GM23338 (cell line): ENCODE data around the gene ABCA4. TPM values are rescaled to one million over a fixed set of nuclear protein-coding genes. Genes with fewer than 3 reads are reported as not detected.
A peak's percentile ranks its signal among the peaks of the same experiment; 100 is the strongest.

Experiments
- ATAC-seq: fragments of 200-7000 bp; cut with Tn5 transposase; 3 replicates; pipeline ENCODE4 v1.9.1; 2020
- DNase-seq: peaks from one replicate; pipeline ENCODE4 v3.0.0-alpha.2; 2015; ENCODE audit warnings: low spot score
- H2AFZ ChIP-seq: fragments of 200-600 bp; sonication (generic); 2 replicates; pipeline ENCODE4 v1.8.0; 2016; ENCODE audit warnings: antibody characterized with exemption, mild to moderate bottlenecking, moderate library complexity
- H3F3A ChIP-seq: fragments of 200-600 bp; sonication (generic); replicated peaks from 2 replicates; pipeline ENCODE4 v1.8.0; 2017; ENCODE audit warnings: antibody characterized with exemption, mixed run types, low read depth
- H3K27ac ChIP-seq: fragments of 200-600 bp; sonication (generic); 2 replicates; pipeline ENCODE4 v1.6.1; 2016; ENCODE audit warnings: low read depth
- H3K27me3 ChIP-seq: fragments of 200-600 bp; sonication (generic); 2 replicates; pipeline ENCODE4 v1.8.0; 2016; ENCODE audit warnings: mild to moderate bottlenecking, mixed run types, moderate library complexity; ENCODE audit not compliant: insufficient read depth
- H3K36me3 ChIP-seq: fragments of 200-600 bp; sonication (generic); 2 replicates; pipeline ENCODE4 v1.8.0; 2016; ENCODE audit warnings: mild to moderate bottlenecking; ENCODE audit not compliant: insufficient read depth
- H3K4me1 ChIP-seq: fragments of 200-600 bp; sonication (generic); 2 replicates; pipeline ENCODE4 v1.8.0; 2016; ENCODE audit warnings: mild to moderate bottlenecking, moderate library complexity; ENCODE audit not compliant: insufficient read depth
- H3K4me2 ChIP-seq: fragments of 200-600 bp; sonication (generic); 2 replicates; pipeline ENCODE4 v1.7.1; 2017; ENCODE audit warnings: mixed run types
- H3K4me3 ChIP-seq: fragments of 200-600 bp; sonication (generic); 2 replicates; pipeline ENCODE4 v1.6.1; 2016; ENCODE audit warnings: mixed run types
- H3K79me2 ChIP-seq: fragments of 200-600 bp; sonication (generic); replicated peaks from 2 replicates; pipeline ENCODE4 v1.8.0; 2017; ENCODE audit warnings: mild to moderate bottlenecking; ENCODE audit not compliant: insufficient read depth
- H3K9me2 ChIP-seq: fragments of 200-600 bp; sonication (generic); 2 replicates; pipeline ENCODE4 v1.8.0; 2017; ENCODE audit not compliant: insufficient read depth
- H4K20me1 ChIP-seq: fragments of 200-600 bp; sonication (generic); replicated peaks from 2 replicates; pipeline ENCODE4 v1.8.0; 2017; ENCODE audit warnings: mild to moderate bottlenecking; ENCODE audit not compliant: insufficient read depth
- H3K27ac Mint-ChIP-seq: 2 replicates; pipeline ENCODE4 v1.8.0; 2020; ENCODE audit warnings: inconsistent platforms, mild to moderate bottlenecking, moderate library complexity, mixed read lengths
- H3K27me3 Mint-ChIP-seq: 3 replicates; pipeline ENCODE4 v1.8.0; 2022; ENCODE audit warnings: low read depth, mild to moderate bottlenecking, moderate library complexity, mixed read lengths, inconsistent platforms; ENCODE audit not compliant: insufficient read depth, poor library complexity
- H3K36me3 Mint-ChIP-seq: 3 replicates; pipeline ENCODE4 v1.8.0; 2021; ENCODE audit warnings: low read depth, mild to moderate bottlenecking, inconsistent platforms, moderate library complexity, mixed read lengths
- H3K4me1 Mint-ChIP-seq: 3 replicates; pipeline ENCODE4 v1.8.0; 2020; ENCODE audit warnings: mild to moderate bottlenecking, inconsistent platforms, mixed read lengths
- H3K4me3 Mint-ChIP-seq: 3 replicates; pipeline ENCODE4 v1.8.0; 2021; ENCODE audit warnings: moderate library complexity, mild to moderate bottlenecking, inconsistent platforms, mixed read lengths
- H3K9me3 Mint-ChIP-seq: 3 replicates; pipeline ENCODE4 v1.8.0; 2020; ENCODE audit warnings: moderate library complexity, mild to moderate bottlenecking, inconsistent platforms, mixed read lengths
- CREB1 ChIP-seq: fragments of 250-450 bp; sonication (Bioruptor Pico); IDR thresholded peaks from 2 replicates; pipeline ENCODE4 v1.5.0; 2020; ENCODE audit warnings: low read depth, mild to moderate bottlenecking, moderate library complexity
- ETS1 ChIP-seq: IDR thresholded peaks from 2 replicates; pipeline ENCODE4 v1.6.1; 2016; ENCODE audit warnings: antibody characterized with exemption
- EZH2 ChIP-seq: fragments of 200-600 bp; sonication (generic); IDR thresholded peaks from one replicate; pipeline ENCODE4 v1.8.0; 2017; ENCODE audit warnings: antibody characterized with exemption, mild to moderate bottlenecking, low read depth; ENCODE audit not compliant: unreplicated experiment
- EZH2phosphoT487 ChIP-seq: fragments of 200-600 bp; sonication (generic); IDR thresholded peaks from one replicate; pipeline ENCODE4 v1.8.1; 2018; ENCODE audit warnings: antibody characterized with exemption; ENCODE audit not compliant: unreplicated experiment
- JUNB ChIP-seq: IDR thresholded peaks from one replicate; pipeline ENCODE4 v1.6.1; 2016; ENCODE audit warnings: antibody characterized with exemption; ENCODE audit not compliant: unreplicated experiment
- NANOG ChIP-seq: IDR thresholded peaks from 2 replicates; pipeline ENCODE4 v1.6.1; 2016; ENCODE audit warnings: antibody characterized with exemption, borderline replicate concordance
- POLR2AphosphoS5 ChIP-seq: IDR thresholded peaks from 2 replicates; pipeline ENCODE4 v1.6.1; 2016; ENCODE audit warnings: antibody characterized with exemption, low read depth
- REST ChIP-seq: IDR thresholded peaks from one replicate; pipeline ENCODE4 v1.6.1; 2018; ENCODE audit warnings: antibody characterized with exemption; ENCODE audit not compliant: unreplicated experiment
- STAT1 ChIP-seq: IDR thresholded peaks from one replicate; pipeline ENCODE4 v1.6.1; 2016; ENCODE audit warnings: antibody characterized with exemption; ENCODE audit not compliant: unreplicated experiment
- ZNF114 ChIP-seq: fragments of 250-450 bp; sonication (Bioruptor Pico); IDR thresholded peaks from 2 replicates; pipeline ENCODE4 v1.5.0; 2020; ENCODE audit warnings: mild to moderate bottlenecking, moderate library complexity
- ZNF331 ChIP-seq: fragments of 250-450 bp; sonication (Bioruptor Pico); IDR thresholded peaks from 2 replicates; pipeline ENCODE4 v1.5.0; 2020; ENCODE audit warnings: low read depth, mild to moderate bottlenecking, moderate library complexity
- ZNF462 ChIP-seq: fragments of 250-450 bp; sonication (Bioruptor Pico); IDR thresholded peaks from 2 replicates; pipeline ENCODE4 v1.5.0; 2020; ENCODE audit warnings: mild to moderate bottlenecking, moderate library complexity
- polyA plus RNA-seq: library from polyadenylated mRNA; unstranded; fragments of >200 nt; fragmentation: Nextera tagmentation; extraction: Ambion mirVana; gene quantifications from 2 replicates; pipeline ENCODE4 v1.2.1, GENCODE V29; 2016
- total RNA-seq: library from RNA; depleted of rRNA; stranded (reverse); fragments of >200 nt; shearing (Covaris generic); gene quantifications from 2 replicates; pipeline ENCODE4 v1.2.3, GENCODE V29; 2014

ABCA4 gene
- total and polyA plus RNA-seq, 2 experiments from 2014 or later = not detected

GRCh38 chr1:94043738-94044289, 77.1 kb downstream of the ABCA4 start:
- Mint-ChIP-seq H3K27ac (no peak overlapping the region), H3K9me3 (no peaks in the 10 kb centered on the region), H3K36me3 (no peaks in the 10 kb centered on the region), H3K4me1 (peaks cover 20% of the 10 kb centered on the region), H3K4me3 (no peak overlapping the region), H3K27me3 (peaks cover 10% of the 10 kb centered on the region)
- Histone ChIP-seq H3K36me3 (no peaks in the 10 kb centered on the region), H3F3A (no peaks in the 10 kb centered on the region), H3K27me3 (no peaks in the 10 kb centered on the region), H3K4me2 (no peak overlapping the region), H3K79me2 (no peaks in the 10 kb centered on the region), H3K27ac (no peak overlapping the region), H3K9me2 (peaks cover 2% of the 10 kb centered on the region; the same call in 1 of the 2 replicates), H2AFZ (peak overlapping the region; percentile 52; the same call in 1 of the 2 replicates), H4K20me1 (no peaks in the 10 kb centered on the region), H3K4me1 (peaks cover 12% of the 10 kb centered on the region; the same call in 1 of the 2 replicates), H3K4me3 (no peak overlapping the region)
- no peak for DNase-seq
- TF ChIP-seq JUNB = no peak
- no peak for TF ChIP-seq NANOG
- TF ChIP-seq EZH2 = no peak
- no peak for TF ChIP-seq ZNF462 (CRISPR knock-in tag)
- no peak for TF ChIP-seq EZH2phosphoT487
- no peak for TF ChIP-seq ETS1
- no peak for TF ChIP-seq POLR2AphosphoS5
- no peak for TF ChIP-seq ZNF331 (CRISPR knock-in tag)
- TF ChIP-seq ZNF114 = no peak
- TF ChIP-seq CREB1 (CRISPR knock-in tag) = no peak
- no peak for TF ChIP-seq STAT1
- TF ChIP-seq REST = no peak
- ATAC-seq = no peak
